IPS-20b (cell line): ENCODE results near the gene TPCN1.
A peak's percentile ranks its signal among the peaks of the same experiment; 100 is the strongest.

ENCODE experiments used
- H3K27ac ChIP-seq: one replicate; pipeline ENCODE4 v1.5.1; 2013; ENCODE audit warnings: low read length
- H3K27me3 ChIP-seq: 2 replicates; pipeline ENCODE4 v1.6.1; 2013; ENCODE audit warnings: mild to moderate bottlenecking, low read length, inconsistent platforms; ENCODE audit not compliant: insufficient read depth
- H3K36me3 ChIP-seq: 2 replicates; pipeline ENCODE4 v1.6.1; 2013; ENCODE audit warnings: low read depth, mild to moderate bottlenecking, inconsistent platforms, low read length, moderate library complexity; ENCODE audit not compliant: insufficient read depth
- H3K4me1 ChIP-seq: 2 replicates; pipeline ENCODE4 v1.6.1; 2013; ENCODE audit warnings: mild to moderate bottlenecking, control low read depth, inconsistent platforms, low read length, moderate library complexity; ENCODE audit not compliant: insufficient read depth
- H3K4me3 ChIP-seq: 2 replicates; pipeline ENCODE4 v1.5.1; 2013; ENCODE audit warnings: mild to moderate bottlenecking, low read length, inconsistent platforms
- H3K9ac ChIP-seq: 2 replicates; pipeline ENCODE4 v1.6.1; 2013; ENCODE audit warnings: low read depth, mild to moderate bottlenecking, inconsistent platforms, low read length, moderate library complexity
- H3K9me3 ChIP-seq: 2 replicates; pipeline ENCODE4 v1.6.1; 2013; ENCODE audit warnings: mild to moderate bottlenecking, low read depth, low read length, inconsistent platforms; ENCODE audit not compliant: insufficient read depth

Gene TPCN1

GRCh38 chr12:113239288-113239771 lies 18.1 kb downstream of the TPCN1 start:
- no peak overlapping the region for H3K9ac ChIP-seq
- no peak overlapping the region for H3K27ac ChIP-seq
- H3K36me3 ChIP-seq, result no peaks in the 10 kb centered on the region
- no peak overlapping the region for H3K4me3 ChIP-seq
- H3K27me3 ChIP-seq, result no peaks in the 10 kb centered on the region
- no peaks in the 10 kb centered on the region for H3K9me3 ChIP-seq
- H3K4me1 ChIP-seq, result no peaks in the 10 kb centered on the region; the same call in 1 of the 2 replicates

- Histone ChIP-seq H3K4me1 (peaks cover 3% of the 10 kb centered on the region; the same call in 1 of the 2 replicates), H3K9ac (no peak overlapping the region), H3K4me3 (no peak overlapping the region), H3K27me3 (no peaks in the 10 kb centered on the region), H3K36me3 (no peaks in the 10 kb centered on the region), H3K9me3 (no peaks in the 10 kb centered on the region), H3K27ac (no peak overlapping the region)
These were observed 18.6 kb downstream of the TPCN1 start for GRCh38 chr12:113239811-113240331.

- no peaks in the 10 kb centered on the region for H3K27me3 ChIP-seq
- no peak overlapping the region for H3K4me3 ChIP-seq
- no peaks in the 10 kb centered on the region for H3K9me3 ChIP-seq
- H3K9ac ChIP-seq, result no peak overlapping the region
- peaks cover 5% of the 10 kb centered on the region; the same call in 1 of the 2 replicates for H3K4me1 ChIP-seq
- H3K36me3 ChIP-seq, result no peaks in the 10 kb centered on the region
- no peak overlapping the region for H3K27ac ChIP-seq
These were observed 19.1 kb downstream of the TPCN1 start for GRCh38 chr12:113240395-113240794.

- Histone ChIP-seq H3K9me3 (no peaks in the 10 kb centered on the region), H3K27ac (no peak overlapping the region), H3K4me3 (no peak overlapping the region), H3K4me1 (peaks cover 11% of the 10 kb centered on the region), H3K9ac (no peak overlapping the region), H3K27me3 (no peaks in the 10 kb centered on the region), H3K36me3 (no peaks in the 10 kb centered on the region)
These were observed 20.1 kb downstream of the TPCN1 start for GRCh38 chr12:113241191-113242025.

- H3K27me3 ChIP-seq, result 0 out of 2 replicates have a peak, but pooled peaks cover 3% of the 10 kb centered on the region
- no peak overlapping the region for H3K4me3 ChIP-seq
- no peaks in the 10 kb centered on the region; the same call in 1 of the 2 replicates for H3K36me3 ChIP-seq
- H3K9ac ChIP-seq, result no peak overlapping the region
- no peaks in the 10 kb centered on the region for H3K9me3 ChIP-seq
- no peak overlapping the region for H3K27ac ChIP-seq
- peaks cover 18% of the 10 kb centered on the region for H3K4me1 ChIP-seq
These were observed 20.8 kb downstream of the TPCN1 start for GRCh38 chr12:113242026-113242418.

- Histone ChIP-seq H3K27ac (no peak overlapping the region), H3K27me3 (0 out of 2 replicates have a peak, but pooled peaks cover 3% of the 10 kb centered on the region), H3K4me1 (peaks cover 22% of the 10 kb centered on the region), H3K4me3 (no peak overlapping the region), H3K9me3 (no peaks in the 10 kb centered on the region), H3K9ac (no peak overlapping the region), H3K36me3 (no peaks in the 10 kb centered on the region; the same call in 1 of the 2 replicates)
These were observed 21.3 kb downstream of the TPCN1 start for GRCh38 chr12:113242560-113242959.

- Histone ChIP-seq H3K9ac (peak overlapping the region; percentile 61; the same call in 1 of the 2 replicates), H3K4me3 (no peak overlapping the region), H3K27me3 (0 out of 2 replicates have a peak, but pooled peaks cover 3% of the 10 kb centered on the region), H3K9me3 (no peaks in the 10 kb centered on the region), H3K27ac (peak overlapping the region; percentile 19), H3K36me3 (no peaks in the 10 kb centered on the region; the same call in 1 of the 2 replicates), H3K4me1 (peaks cover 22% of the 10 kb centered on the region)
These were observed 22.8 kb downstream of the TPCN1 start for GRCh38 chr12:113244047-113244460.

GRCh38 chr12:113244478-113244958 lies 23.3 kb downstream of the TPCN1 start:
- no peaks in the 10 kb centered on the region for H3K9me3 ChIP-seq
- H3K27me3 ChIP-seq, result 0 out of 2 replicates have a peak, but pooled peaks cover 3% of the 10 kb centered on the region
- peak overlapping the region; percentile 61; the same call in 1 of the 2 replicates for H3K9ac ChIP-seq
- peak overlapping the region; percentile 58 for H3K27ac ChIP-seq
- H3K36me3 ChIP-seq, result no peaks in the 10 kb centered on the region; the same call in 1 of the 2 replicates
- H3K4me1 ChIP-seq, result peaks cover 22% of the 10 kb centered on the region
- no peak overlapping the region for H3K4me3 ChIP-seq

GRCh38 chr12:113245695-113246477 lies 24.6 kb downstream of the TPCN1 start:
- 0 out of 2 replicates have a peak, but pooled peaks cover 3% of the 10 kb centered on the region for H3K27me3 ChIP-seq
- peaks cover 22% of the 10 kb centered on the region for H3K4me1 ChIP-seq
- H3K36me3 ChIP-seq, result no peaks in the 10 kb centered on the region; the same call in 1 of the 2 replicates
- no peaks in the 10 kb centered on the region for H3K9me3 ChIP-seq
- H3K27ac ChIP-seq, result peak overlapping the region; percentile 92
- peak overlapping the region; percentile 65 for H3K9ac ChIP-seq
- H3K4me3 ChIP-seq, result peak overlapping the region; percentile 37; the same call in 1 of the 2 replicates

- peak overlapping the region; percentile 65 for H3K9ac ChIP-seq
- peak overlapping the region; percentile 37; the same call in 1 of the 2 replicates for H3K4me3 ChIP-seq
- 0 out of 2 replicates have a peak, but pooled peaks cover 3% of the 10 kb centered on the region for H3K27me3 ChIP-seq
- H3K4me1 ChIP-seq, result peaks cover 22% of the 10 kb centered on the region
- no peaks in the 10 kb centered on the region; the same call in 1 of the 2 replicates for H3K36me3 ChIP-seq
- no peaks in the 10 kb centered on the region for H3K9me3 ChIP-seq
- peak overlapping the region; percentile 92 for H3K27ac ChIP-seq
These were observed 25.3 kb downstream of the TPCN1 start for GRCh38 chr12:113246478-113247122.
